ENCODE data around the gene RGS8.

Gene RGS8

DNA sequence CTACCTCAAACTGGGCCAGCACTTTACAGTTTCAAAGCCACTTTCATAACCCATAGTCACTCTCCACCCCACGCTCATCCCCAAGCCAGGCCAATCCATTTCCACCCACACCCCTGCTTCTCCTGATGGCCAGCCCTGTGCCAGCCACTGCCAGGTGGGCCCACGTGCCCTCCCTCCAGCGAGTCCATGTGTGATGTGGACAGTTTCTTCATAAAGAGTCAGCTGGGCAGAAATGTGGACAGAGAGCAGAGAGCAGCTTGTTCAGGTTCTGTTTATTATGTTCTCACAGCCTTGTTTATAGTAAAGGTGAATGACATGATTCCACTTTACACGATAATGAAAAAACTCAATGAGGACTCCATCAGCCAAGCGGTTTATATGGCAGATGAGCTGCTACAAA is 42.8 kb downstream of the RGS8 start:
- no peak for DNase-seq (ENCODE audit: low read depth, low spot score)

GRCh38 chr1:182639330-182639729 is 45.1 kb downstream of the RGS8 start:
- no peak for DNase-seq (ENCODE audit: low read depth, low spot score)

- DNase-seq (ENCODE audit: low read depth, low spot score), result no peak
These were observed 46.6 kb downstream of the RGS8 start for GRCh38 chr1:182637769-182638168.

- DNase-seq (ENCODE audit: low read depth, low spot score), result no peak
These were observed 48.5 kb downstream of the RGS8 start for GRCh38 chr1:182635871-182636270.
